Activated CD4-positive, alpha-beta T cell treated with anti-CD3 and anti-CD28 coated beads, Interleukin-2, amount 50 U/mL, for 24 hours (primary cell): ENCODE data around the gene DCUN1D1.

Source experiments
- DNase-seq, 2 donors: peaks; one replicate each; pipeline ENCODE4 v3.0.0-alpha.2; 2020; ENCODE audit warnings: low read depth in 1 of 2, low spot score in 1 of 2

Gene DCUN1D1

DNA sequence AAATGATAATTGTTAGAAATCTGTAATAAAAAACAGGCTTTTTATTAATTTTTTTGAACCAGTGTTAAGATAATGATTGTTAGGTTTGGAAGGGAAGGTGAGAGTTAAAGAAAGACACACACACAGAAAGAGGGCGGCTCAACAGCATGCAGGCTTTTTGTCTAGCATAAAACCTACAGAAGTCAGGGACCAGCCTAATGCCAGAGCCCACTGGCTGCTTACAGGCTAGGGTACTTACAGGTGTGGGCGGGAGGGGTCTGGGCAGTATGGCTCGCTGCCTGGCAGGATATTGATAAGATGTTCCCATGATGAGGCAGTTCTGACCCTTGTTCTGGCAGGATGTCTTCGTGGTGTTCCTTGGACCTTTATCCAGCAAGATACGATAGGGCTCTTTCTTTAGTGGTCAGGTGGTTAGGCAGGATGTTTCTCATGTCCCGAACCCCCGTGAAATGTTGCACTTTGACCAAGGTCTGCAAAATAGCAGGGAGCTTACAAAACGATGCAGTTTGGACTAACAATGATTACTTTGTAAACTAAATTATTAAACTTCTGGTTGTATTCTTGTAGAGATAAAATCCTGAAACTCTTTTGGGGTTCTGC lies 84.7 kb downstream of the DCUN1D1 start:
- DNase-seq = no peak

DNA sequence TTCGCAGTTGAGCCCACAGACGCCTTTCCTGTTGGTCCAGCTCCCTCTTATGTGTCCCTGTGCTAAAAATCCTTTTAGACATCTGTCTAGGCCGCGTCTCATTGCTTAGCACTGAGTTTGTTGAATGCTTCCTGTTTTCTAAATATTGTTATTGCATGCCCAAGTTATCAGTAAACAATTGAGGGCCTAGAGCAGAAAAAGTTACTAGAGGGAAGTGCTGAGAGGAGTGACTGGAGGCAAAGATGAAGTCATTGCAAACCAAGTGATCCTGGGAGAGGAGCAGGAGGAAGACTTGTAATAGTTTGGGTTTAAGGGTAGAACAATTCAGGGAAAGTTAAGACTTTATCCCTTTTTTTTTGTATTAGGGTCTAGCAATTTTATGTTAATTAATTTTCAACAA lies 88.1 kb downstream of the DCUN1D1 start:
- DNase-seq = no peak

DNA sequence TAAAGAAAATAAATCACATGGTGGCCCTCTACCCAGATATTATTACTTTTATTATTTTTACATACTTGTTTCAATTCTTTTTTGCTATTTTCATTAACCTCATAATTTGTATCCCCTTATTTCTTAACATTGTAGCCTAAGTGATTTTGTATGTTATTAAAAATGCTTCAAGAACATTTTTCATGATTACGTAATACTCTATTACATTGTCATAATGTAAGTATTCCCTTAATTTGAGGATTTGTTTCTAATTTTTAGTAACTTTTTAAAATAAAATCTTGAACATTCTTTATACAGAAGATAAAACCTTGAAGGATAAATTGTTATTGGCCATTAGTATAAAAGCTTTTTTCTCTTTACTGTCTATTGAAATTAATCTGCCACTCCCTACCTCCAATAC lies 89.0 kb downstream of the DCUN1D1 start:
- no peak for DNase-seq

DNA sequence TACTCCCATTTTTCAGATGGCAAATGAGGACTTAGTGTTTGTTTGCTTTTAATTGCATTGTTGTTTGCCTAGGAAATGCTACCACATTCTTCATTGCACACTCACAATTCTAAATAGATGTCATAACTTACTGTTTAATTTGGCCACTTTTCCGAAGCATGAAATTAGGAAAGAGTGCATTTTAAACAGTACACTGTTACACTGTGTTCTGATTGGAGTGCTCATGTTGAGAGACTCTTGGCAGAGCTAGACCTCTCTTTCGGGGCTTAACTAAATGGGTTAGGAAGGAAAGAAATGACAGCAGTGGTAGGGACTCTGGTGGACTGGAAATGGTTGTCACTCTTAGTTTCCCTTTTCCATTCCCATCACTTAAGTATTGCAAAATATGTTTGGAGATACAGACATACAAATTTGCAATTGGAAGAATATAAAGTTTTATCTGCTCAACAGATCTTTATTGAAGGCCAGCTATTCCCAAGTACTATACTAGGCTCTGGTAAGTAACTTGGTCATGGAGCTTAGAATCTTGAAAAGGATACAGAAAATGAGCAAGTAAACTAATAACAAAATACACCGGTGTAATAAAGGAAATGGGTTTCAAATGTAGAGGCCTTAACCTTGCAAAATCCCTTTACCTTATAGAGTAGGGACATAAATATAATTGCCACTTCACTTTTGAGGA lies 90.2 kb downstream of the DCUN1D1 start:
- no peak for DNase-seq
